ENCODE results near the gene PRIMPOL. TPM values are rescaled to one million over a fixed set of nuclear protein-coding genes. Genes with fewer than 3 reads are reported as not detected.
"Not testable (repeated sequence)": the region's sequence is repeated elsewhere in the genome, so short reads cannot be mapped to it uniquely, and the experiment has no call there.

The PRIMPOL gene, protein sequence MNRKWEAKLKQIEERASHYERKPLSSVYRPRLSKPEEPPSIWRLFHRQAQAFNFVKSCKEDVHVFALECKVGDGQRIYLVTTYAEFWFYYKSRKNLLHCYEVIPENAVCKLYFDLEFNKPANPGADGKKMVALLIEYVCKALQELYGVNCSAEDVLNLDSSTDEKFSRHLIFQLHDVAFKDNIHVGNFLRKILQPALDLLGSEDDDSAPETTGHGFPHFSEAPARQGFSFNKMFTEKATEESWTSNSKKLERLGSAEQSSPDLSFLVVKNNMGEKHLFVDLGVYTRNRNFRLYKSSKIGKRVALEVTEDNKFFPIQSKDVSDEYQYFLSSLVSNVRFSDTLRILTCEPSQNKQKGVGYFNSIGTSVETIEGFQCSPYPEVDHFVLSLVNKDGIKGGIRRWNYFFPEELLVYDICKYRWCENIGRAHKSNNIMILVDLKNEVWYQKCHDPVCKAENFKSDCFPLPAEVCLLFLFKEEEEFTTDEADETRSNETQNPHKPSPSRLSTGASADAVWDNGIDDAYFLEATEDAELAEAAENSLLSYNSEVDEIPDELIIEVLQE
- 10 to 100 TPM; 19.1 to 19.3 TPM for total RNA-seq

- ATAC-seq (peak; percentile 96 to 97), DNase-seq (ENCODE audit: low spot score) (peak; percentile 98)
- Mint-ChIP-seq H3K9me3 (no peaks in the 10 kb centered on the region), H3K27me3 (no peaks in the 10 kb centered on the region), H3K4me1 (ENCODE audit: low read depth in 2 of 2) (peaks cover 63 to 70% of the 10 kb centered on the region in 2 donors), H3K27ac (peak within 1 kb of the TSS; percentile 97 to 98), H3K4me3 (peak within 1 kb of the TSS; percentile 100), H3K36me3 (peaks cover 34% of the 10 kb centered on the region)
These were observed at the start of gene PRIMPOL, which contains the start of gene CASP3 for GRCh38 chr4:184649026-184649970. TSS of gene PRIMPOL (plus strand) at chr4:184649738. CDS start at chr4:184657141, 7,403 bp downstream. TSS of gene CASP3 (minus strand) at chr4:184649447. CDS start at chr4:184638453, 10,994 bp downstream.

- H3K27ac Mint-ChIP-seq; H3K4me3 Mint-ChIP-seq; H3K9me3 Mint-ChIP-seq; DNase-seq (ENCODE audit: low spot score); H3K4me1 Mint-ChIP-seq (ENCODE audit: low read depth in 2 of 2); ATAC-seq: not testable (repeated sequence)
- Mint-ChIP-seq H3K27me3 (peaks cover 9 to 12% of the 10 kb centered on the region in 2 donors), H3K36me3 (peaks cover 28% of the 10 kb centered on the region)
These were observed 48.6 kb upstream of the PRIMPOL start for GRCh38 chr4:184600982-184601381.

DNA sequence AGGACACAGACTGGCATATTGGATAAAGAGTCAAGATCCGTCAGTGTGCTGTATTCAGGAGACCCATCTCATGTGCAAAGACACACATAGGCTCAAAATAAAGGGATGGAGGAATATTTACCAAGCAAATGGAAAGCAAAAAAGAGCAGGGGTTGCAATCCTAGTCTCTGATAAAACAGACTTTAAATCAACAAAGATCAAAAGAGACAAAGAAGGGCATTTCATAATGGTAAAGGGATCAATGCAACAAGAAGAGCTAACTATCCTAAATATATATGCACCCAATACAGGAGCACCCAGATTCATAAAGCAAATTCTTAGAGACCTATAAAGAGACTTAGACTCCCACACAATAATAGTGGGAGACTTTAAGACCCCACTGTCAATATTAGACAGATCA lies 46.7 kb upstream of the PRIMPOL start:
- H3K9me3 Mint-ChIP-seq; H3K4me3 Mint-ChIP-seq; H3K4me1 Mint-ChIP-seq (ENCODE audit: low read depth in 2 of 2); H3K27ac Mint-ChIP-seq; DNase-seq (ENCODE audit: low spot score); ATAC-seq: not testable (repeated sequence)
- H3K36me3 Mint-ChIP-seq, result peaks cover 28% of the 10 kb centered on the region
- H3K27me3 Mint-ChIP-seq, result peaks cover 9 to 12% of the 10 kb centered on the region in 2 donors

DNA sequence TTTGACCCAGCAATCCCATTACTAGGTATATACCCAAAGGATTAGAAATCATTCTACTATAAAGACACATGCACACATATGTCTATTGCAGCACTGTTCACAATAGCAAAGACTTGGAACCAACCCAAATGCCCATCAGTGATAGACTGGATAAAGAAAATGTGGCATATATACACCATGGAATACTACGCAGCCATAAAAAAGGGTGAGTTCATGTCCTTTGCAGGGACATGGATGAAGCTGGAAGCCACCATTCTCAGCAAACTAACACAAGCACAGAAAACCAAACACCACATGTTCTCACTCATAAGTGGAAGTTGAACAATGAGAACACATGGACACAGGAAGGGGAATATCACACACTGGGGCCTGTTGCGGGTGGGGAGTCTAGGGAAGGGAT lies 42.1 kb upstream of the PRIMPOL start:
- peaks cover 28% of the 10 kb centered on the region for H3K36me3 Mint-ChIP-seq
- H3K27ac Mint-ChIP-seq; DNase-seq (ENCODE audit: low spot score); H3K9me3 Mint-ChIP-seq; ATAC-seq; H3K4me1 Mint-ChIP-seq (ENCODE audit: low read depth in 2 of 2); H3K4me3 Mint-ChIP-seq; H3K27me3 Mint-ChIP-seq: not testable (repeated sequence)

DNA sequence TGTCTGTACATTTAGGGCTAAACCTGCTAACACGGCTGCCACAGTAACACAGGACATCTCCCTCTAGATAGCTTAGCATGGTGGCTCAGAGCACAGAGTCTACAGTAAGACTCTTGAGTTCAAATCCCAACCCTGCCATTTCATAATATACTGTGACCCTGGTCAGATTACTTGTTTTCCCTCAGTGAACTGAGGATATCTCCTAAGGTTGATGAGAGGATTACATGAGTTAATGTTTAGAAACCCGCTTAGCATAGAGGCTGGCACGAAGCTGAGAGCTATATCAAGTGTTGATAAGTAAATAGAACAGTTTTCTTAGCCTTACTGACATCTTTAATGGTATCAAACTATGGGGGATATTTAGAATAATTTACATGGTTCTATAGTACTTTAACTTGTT lies 37.5 kb upstream of the PRIMPOL start:
- Mint-ChIP-seq H3K27me3 (no peaks in the 10 kb centered on the region), H3K4me1 (ENCODE audit: low read depth in 2 of 2) (no peaks in the 10 kb centered on the region), H3K27ac (peak overlapping the region in 1 of 2 donors; percentile 42), H3K4me3 (no peak overlapping the region), H3K36me3 (peaks cover 6% of the 10 kb centered on the region), H3K9me3 (no peaks in the 10 kb centered on the region)
- DNase-seq (ENCODE audit: low spot score), result no peak
- no peak for ATAC-seq

- Mint-ChIP-seq H3K27ac (no peak overlapping the region), H3K4me3 (no peak overlapping the region), H3K36me3 (peaks cover 6% of the 10 kb centered on the region), H3K4me1 (ENCODE audit: low read depth in 2 of 2) (no peaks in the 10 kb centered on the region), H3K9me3 (no peaks in the 10 kb centered on the region), H3K27me3 (no peaks in the 10 kb centered on the region)
- DNase-seq (ENCODE audit: low spot score) (no peak), ATAC-seq (no peak)
These were observed 36.1 kb upstream of the PRIMPOL start for GRCh38 chr4:184613405-184613804.

DNA sequence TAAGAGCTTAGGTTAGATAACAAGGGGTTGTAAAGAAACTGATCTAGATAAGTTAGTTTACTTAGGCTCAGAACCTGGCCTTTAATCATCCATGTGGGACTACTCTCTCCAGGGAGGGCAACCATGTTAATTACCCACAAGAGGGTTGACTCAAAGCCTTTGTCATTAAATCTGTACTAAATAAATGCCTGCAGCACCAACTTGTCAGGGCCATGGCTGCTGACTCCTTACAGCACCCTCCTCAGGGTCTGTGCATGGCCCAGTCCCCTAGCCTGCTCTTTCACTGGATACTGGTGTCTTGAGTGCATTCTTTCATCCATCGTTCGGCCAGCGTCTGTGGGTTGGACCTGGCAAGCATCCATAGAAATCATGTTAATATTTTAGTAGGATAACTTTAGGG lies 35.0 kb upstream of the PRIMPOL start:
- no peak for DNase-seq (ENCODE audit: low spot score)
- Mint-ChIP-seq H3K4me1 (ENCODE audit: low read depth in 2 of 2) (no peaks in the 10 kb centered on the region), H3K27me3 (no peaks in the 10 kb centered on the region), H3K4me3 (no peak overlapping the region), H3K36me3 (peaks cover 6% of the 10 kb centered on the region), H3K9me3 (no peaks in the 10 kb centered on the region), H3K27ac (no peak overlapping the region)
- no peak for ATAC-seq

GRCh38 chr4:184616168-184616567 lies 33.4 kb upstream of the PRIMPOL start:
- ATAC-seq, result not testable (repeated sequence)

GRCh38 chr4:184616633-184617551 lies 32.6 kb upstream of the PRIMPOL start:
- Mint-ChIP-seq H3K36me3 (peaks cover 6% of the 10 kb centered on the region), H3K27me3 (no peaks in the 10 kb centered on the region), H3K27ac (no peak overlapping the region), H3K9me3 (no peaks in the 10 kb centered on the region), H3K4me3 (no peak overlapping the region), H3K4me1 (ENCODE audit: low read depth in 2 of 2) (no peaks in the 10 kb centered on the region)
- DNase-seq (ENCODE audit: low spot score) (no peak), ATAC-seq (no peak)

More at GRCh38 chr4:184616168-184616567, 33.4 kb upstream of the PRIMPOL start:
- H3K27ac Mint-ChIP-seq; H3K4me1 Mint-ChIP-seq (ENCODE audit: low read depth in 2 of 2); H3K4me3 Mint-ChIP-seq; H3K9me3 Mint-ChIP-seq; H3K27me3 Mint-ChIP-seq; DNase-seq (ENCODE audit: low spot score); H3K36me3 Mint-ChIP-seq: not testable (repeated sequence)

GRCh38 chr4:184617600-184618196 lies 31.8 kb upstream of the PRIMPOL start:
- ATAC-seq, result no peak
- Mint-ChIP-seq H3K36me3 (peaks cover 6% of the 10 kb centered on the region), H3K27ac (no peak overlapping the region), H3K4me3 (no peak overlapping the region), H3K27me3 (no peaks in the 10 kb centered on the region), H3K4me1 (ENCODE audit: low read depth in 2 of 2) (peaks cover 0 to 3% of the 10 kb centered on the region in 2 donors), H3K9me3 (no peaks in the 10 kb centered on the region)
- DNase-seq (ENCODE audit: low spot score), result no peak

DNA sequence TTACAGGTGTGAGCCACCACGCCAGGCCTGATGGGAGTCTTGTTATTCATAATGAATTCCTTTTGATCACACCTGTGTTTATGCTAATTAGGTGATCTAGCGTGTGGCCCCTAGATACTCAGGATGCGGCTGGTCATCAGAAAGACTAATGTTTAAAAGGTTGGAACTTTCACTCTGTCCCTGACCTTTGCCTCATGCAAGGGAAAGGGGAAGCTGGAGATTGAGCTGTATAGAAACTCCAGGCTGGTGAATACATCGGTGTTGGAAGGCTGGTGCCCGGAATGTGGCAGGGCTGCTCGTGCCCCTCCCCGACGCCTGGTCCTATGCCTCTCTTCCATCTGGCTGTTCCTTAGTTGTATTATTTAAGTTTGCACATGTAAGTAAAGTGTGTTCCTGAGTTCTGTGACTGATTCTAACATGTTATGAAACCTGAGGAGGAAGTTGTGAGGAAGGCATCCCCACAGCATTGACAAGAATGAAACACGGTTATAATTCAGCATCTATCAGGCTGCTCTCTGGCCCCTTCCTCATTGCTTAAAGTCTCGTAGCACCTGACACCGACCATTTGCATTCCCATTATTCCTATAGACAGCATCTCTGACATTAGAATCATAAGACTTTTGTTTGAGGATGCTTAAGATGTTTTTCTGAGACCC lies 29.2 kb upstream of the PRIMPOL start:
- no peaks in the 10 kb centered on the region for H3K27me3 Mint-ChIP-seq

DNA sequence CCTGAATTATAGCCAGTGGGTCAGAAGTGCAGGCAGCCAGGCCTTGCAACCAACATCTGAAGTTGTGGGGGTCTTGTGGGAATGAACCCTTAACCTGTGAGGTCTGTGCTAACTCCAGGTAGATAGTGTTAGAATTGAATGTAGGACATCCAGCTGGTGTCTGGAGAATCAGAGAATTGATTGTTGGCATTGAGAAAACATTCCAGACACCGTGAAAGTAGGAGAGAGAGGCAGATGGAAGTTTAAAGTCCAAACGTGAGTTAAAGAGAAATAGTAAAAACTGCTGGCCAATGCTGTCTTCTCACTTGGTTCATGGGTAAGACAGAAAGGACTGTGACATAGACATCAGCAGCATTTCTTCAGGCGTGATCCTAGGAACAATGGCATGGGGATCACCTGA lies 28.0 kb upstream of the PRIMPOL start:
- DNase-seq (ENCODE audit: low spot score), result no peak
- ATAC-seq, result no peak
- H3K9me3 Mint-ChIP-seq, result no peaks in the 10 kb centered on the region
- no peak overlapping the region for H3K4me3 Mint-ChIP-seq
- peaks cover 19% of the 10 kb centered on the region for H3K36me3 Mint-ChIP-seq
- peaks cover 20 to 23% of the 10 kb centered on the region in 2 donors for H3K4me1 Mint-ChIP-seq (ENCODE audit: low read depth in 2 of 2)
- H3K27me3 Mint-ChIP-seq, result no peaks in the 10 kb centered on the region
- H3K27ac Mint-ChIP-seq, result no peak overlapping the region

More for the DNA sequence above, 29.2 kb upstream of the PRIMPOL start:
- Mint-ChIP-seq H3K4me1 (ENCODE audit: low read depth in 2 of 2) (peaks cover 10 to 15% of the 10 kb centered on the region in 2 donors), H3K9me3 (no peaks in the 10 kb centered on the region), H3K27ac (no peak overlapping the region), H3K4me3 (no peak overlapping the region), H3K36me3 (peaks cover 16% of the 10 kb centered on the region)
- no peak for DNase-seq (ENCODE audit: low spot score)
- ATAC-seq, result no peak
